HG02885 (cell line): ENCODE measurements around the gene MMP25.
"Not testable (repeated sequence)": the region's sequence is repeated elsewhere in the genome, so short reads cannot be mapped to it uniquely, and the experiment has no call there.

Source experiments
- ATAC-seq: cut with Tn5 transposase; IDR thresholded peaks from one replicate; pipeline ENCODE4 v1.9.1; 2021; ENCODE audit warnings: mild to moderate bottlenecking; ENCODE audit not compliant: unreplicated experiment, poor library complexity

The MMP25 gene

GRCh38 chr16:3053330-3053710 is 7.0 kb downstream of the MMP25 start:
- ATAC-seq = not testable (repeated sequence)

- ATAC-seq = no peak
Observed at GRCh38 chr16:3054965-3055733, 8.8 kb downstream of the MMP25 start.

- not testable (repeated sequence) for ATAC-seq
Observed at GRCh38 chr16:3055734-3056115, 9.4 kb downstream of the MMP25 start.

- ATAC-seq = no peak
Observed at GRCh38 chr16:3056336-3057180, 10.2 kb downstream of the MMP25 start.

GRCh38 chr16:3057181-3058138 is 11.1 kb downstream of the MMP25 start:
- ATAC-seq = no peak

- peak; percentile 26 for ATAC-seq
Observed at GRCh38 chr16:3058139-3059030, 12.0 kb downstream of the MMP25 start.

- ATAC-seq = peak; percentile 88
Observed at GRCh38 chr16:3059041-3059722, 12.8 kb downstream of the MMP25 start.

- ATAC-seq = no peak
Observed at GRCh38 chr16:3059723-3060242, 13.4 kb downstream of the MMP25 start.

GRCh38 chr16:3060339-3061127 is 14.2 kb downstream of the MMP25 start:
- no peak for ATAC-seq

- ATAC-seq = no peak
Observed at GRCh38 chr16:3062553-3062952, 16.2 kb downstream of the MMP25 start.

- ATAC-seq = no peak
Observed at GRCh38 chr16:3063625-3064386, 17.4 kb downstream of the MMP25 start.

- no peak for ATAC-seq
Observed at GRCh38 chr16:3065069-3065741, 18.8 kb downstream of the MMP25 start, which contains the start of gene IL32. Gene IL32, plus strand, starts transcription at chr16:3065640. Its CDS starts 172 bp downstream, at chr16:3065812.

- ATAC-seq = no peak
Observed at GRCh38 chr16:3065742-3066439, 19.5 kb downstream of the MMP25 start.

GRCh38 chr16:3066440-3066748 is 20.0 kb downstream of the MMP25 start:
- no peak for ATAC-seq

GRCh38 chr16:3068487-3068886 is 22.1 kb downstream of the MMP25 start:
- ATAC-seq = no peak

- ATAC-seq = not testable (repeated sequence)
Observed at GRCh38 chr16:3069146-3069545, 22.8 kb downstream of the MMP25 start.
